Activated CD4-positive, alpha-beta T cell treated with anti-CD3 and anti-CD28 coated beads for 36 hours (primary cell): ENCODE data around the gene DDX4. TPM values are rescaled to one million over a fixed set of nuclear protein-coding genes. Genes with fewer than 3 reads are reported as not detected.

Experiments
- ATAC-seq: fragments of 200-7000 bp; cut with Tn5 transposase; one replicate; pipeline ENCODE4 v1.10.0; 2021; ENCODE audit warnings: mild to moderate bottlenecking, moderate library complexity
- CTCF ChIA-PET: fragments of 350-600 bp; sonication (Branson Sonifier 250); formaldehyde crosslinking; loops from one replicate; lab custom pipeline; 2021; ENCODE audit warnings: antibody characterized with exemption; lab: Charles Lee
- POLR2A ChIA-PET: fragments of 350-600 bp; sonication (Branson Sonifier 250); formaldehyde crosslinking; loops from one replicate; lab custom pipeline; 2021; ENCODE audit warnings: antibody characterized with exemption, inconsistent platforms; lab: Charles Lee
- DNase-seq: peaks from one replicate; pipeline ENCODE4 v3.0.0-alpha.2; 2020
- H3K27ac Mint-ChIP-seq: one replicate; pipeline ENCODE4 v1.8.0; 2021; ENCODE audit warnings: mixed read lengths
- H3K27me3 Mint-ChIP-seq: one replicate; pipeline ENCODE4 v1.8.0; 2021; ENCODE audit warnings: mixed read lengths
- H3K36me3 Mint-ChIP-seq: one replicate; pipeline ENCODE4 v1.8.0; 2021; ENCODE audit warnings: low read depth, mixed read lengths
- H3K4me1 Mint-ChIP-seq: one replicate; pipeline ENCODE4 v1.8.0; 2021; ENCODE audit warnings: mixed read lengths
- H3K4me3 Mint-ChIP-seq: one replicate; pipeline ENCODE4 v1.8.0; 2021; ENCODE audit warnings: mild to moderate bottlenecking, moderate library complexity, mixed read lengths
- H3K9me3 Mint-ChIP-seq: one replicate; pipeline ENCODE4 v1.8.0; 2021; ENCODE audit warnings: low read depth, mixed read lengths
- intact Hi-C, 2 experiments: fragments of 100-400 bp; cut with DNase I in 1 of 2; cut with micrococcal nuclease in 1 of 2; formaldehyde crosslinking; loops; one replicate each; pipeline versions ENCODE4 v1.14.2 to v1.15.1; 2022 to 2024; cut with DNase I, micrococcal nuclease
- total RNA-seq, 2 experiments: library from RNA; stranded (reverse); gene quantifications; one replicate each; pipeline ENCODE4 v1.2.3, GENCODE V29; 2021

The DDX4 gene
- total RNA-seq, 2 experiments from 2014 or later, result not detected

GRCh38 chr5:55865831-55866230 is 128.0 kb downstream of the DDX4 start:
- H3K27ac Mint-ChIP-seq, result no peak overlapping the region
- ATAC-seq (no peak), DNase-seq (no peak)
- ChIA-PET CTCF (interaction anchor here (0.5 to 0.9 kb wide), 2 partner anchors 11 to 1017 kb away, joined by 3 to 4 read pairs; no protein-coding TSS in a partner anchor), POLR2A (interaction anchor here (0.6 kb wide), 1 partner anchor 282 kb away, joined by 4 read pairs; no protein-coding TSS in a partner anchor)
- H3K36me3 Mint-ChIP-seq, result no peaks in the 10 kb centered on the region
- intact Hi-C loops, result no loop called here
- H3K27me3 Mint-ChIP-seq, result no peaks in the 10 kb centered on the region
- H3K4me3 Mint-ChIP-seq, result no peak overlapping the region
- H3K4me1 Mint-ChIP-seq, result peaks cover 31% of the 10 kb centered on the region
- H3K9me3 Mint-ChIP-seq, result no peaks in the 10 kb centered on the region

- Mint-ChIP-seq H3K9me3 (no peaks in the 10 kb centered on the region), H3K27me3 (no peaks in the 10 kb centered on the region), H3K4me3 (no peak overlapping the region), H3K36me3 (no peaks in the 10 kb centered on the region), H3K27ac (no peak overlapping the region), H3K4me1 (peaks cover 31% of the 10 kb centered on the region)
- ChIA-PET CTCF (no interaction called here), POLR2A (no interaction called here)
- ATAC-seq (no peak), DNase-seq (no peak)
- intact Hi-C loops, result no loop called here
These were observed 128.6 kb downstream of the DDX4 start for GRCh38 chr5:55866485-55866884.

Other genes starting within 250 kb of the DDX4 start
- gene PLPP1, start 203.1 kb upstream of the DDX4 start, total RNA-seq, result 1 to 10 TPM; 7.9 to 8.2 TPM
- 10 to 100 TPM; 12.9 to 16.2 TPM for gene SLC38A9, start 25.7 kb upstream of the DDX4 start, total RNA-seq
- gene IL31RA, start 113.3 kb downstream of the DDX4 start, total RNA-seq, result not detected